OCI-LY3 (cell line): Measurements from ENCODE around the gene SPAG9.
A peak's percentile ranks its signal among the peaks of the same experiment; 100 is the strongest.

Experiments used
- H2AFZ ChIP-seq: fragments of 200-600, 300-600 bp; shearing (Covaris generic); 2 replicates; pipeline ENCODE4 v1.6.0; 2014; ENCODE audit warnings: antibody characterized with exemption, low read depth, low read length
- H3K27ac ChIP-seq: fragments of 200-600, 300-600 bp; sonication (generic); 2 replicates; pipeline ENCODE4 v1.5.1; 2014; ENCODE audit warnings: mild to moderate bottlenecking, low read length, moderate library complexity, mixed read lengths
- H3K27me3 ChIP-seq: fragments of 200-600, 300-600 bp; sonication (generic); 2 replicates; pipeline ENCODE4 v1.6.1; 2014; ENCODE audit warnings: low read depth, low read length, mixed read lengths
- H3K36me3 ChIP-seq: fragments of 200-600, 300-600 bp; sonication (generic); replicated peaks from 2 replicates; pipeline ENCODE3; 2014; ENCODE audit warnings: low read depth, low read length, mixed read lengths
- H3K4me1 ChIP-seq: fragments of 300-600, 200-600 bp; sonication (generic); 2 replicates; pipeline ENCODE4 v1.6.1; 2014; ENCODE audit warnings: low read length, mixed read lengths
- H3K4me2 ChIP-seq: fragments of 200-600, 300-600 bp; sonication (generic); 2 replicates; pipeline ENCODE4 v1.6.1; 2014; ENCODE audit warnings: low read length, mixed read lengths
- H3K4me3 ChIP-seq: fragments of 300-600, 200-600 bp; sonication (generic); 2 replicates; pipeline ENCODE4 v1.5.1; 2014; ENCODE audit warnings: antibody characterized with exemption, mild to moderate bottlenecking, low read length, moderate library complexity
- H3K79me2 ChIP-seq: fragments of 300-600, 200-600 bp; shearing (Covaris generic); 2 replicates; pipeline ENCODE4 v1.6.1; 2014; ENCODE audit warnings: mild to moderate bottlenecking, low read length, mixed read lengths
- H3K9ac ChIP-seq: fragments of 300-600, 200-600 bp; shearing (Covaris generic); 2 replicates; pipeline ENCODE4 v1.6.0; 2014; ENCODE audit warnings: mild to moderate bottlenecking, low read length, moderate library complexity
- H3K9me3 ChIP-seq: fragments of 200-600, 300-600 bp; shearing (Covaris generic); 2 replicates; pipeline ENCODE4 v1.6.1; 2014; ENCODE audit warnings: low read length, mixed read lengths; ENCODE audit not compliant: insufficient read depth
- H4K20me1 ChIP-seq: fragments of 200-600, 300-600 bp; sonication (generic); 2 replicates; pipeline ENCODE4 v1.6.1; 2016; ENCODE audit warnings: low read length, mixed read lengths; ENCODE audit not compliant: insufficient read depth
- CTCF ChIP-seq: fragments of 200-600, 300-600 bp; sonication (generic); IDR thresholded peaks from 2 replicates; pipeline ENCODE4 v1.5.1; 2014; ENCODE audit warnings: antibody characterized with exemption, low read length, low read depth
- EZH2phosphoT487 ChIP-seq: fragments of 200-600 bp; shearing (Covaris generic); IDR thresholded peaks from 2 replicates; pipeline ENCODE4 v1.6.1; 2018; ENCODE audit warnings: antibody characterized with exemption, mixed run types, low read depth

Gene SPAG9

GRCh38 chr17:51057534-51057933, 63.1 kb downstream of the SPAG9 start:
- Histone ChIP-seq H3K9me3 (no peaks in the 10 kb centered on the region), H3K4me1 (peaks cover 11% of the 10 kb centered on the region), H2AFZ (no peak overlapping the region), H3K4me3 (no peak overlapping the region), H4K20me1 (0 out of 2 replicates have a peak, but pooled peaks cover 6% of the 10 kb centered on the region), H3K4me2 (no peak overlapping the region), H3K27me3 (no peaks in the 10 kb centered on the region), H3K36me3 (peaks cover 2% of the 10 kb centered on the region), H3K79me2 (no peaks in the 10 kb centered on the region), H3K9ac (no peak overlapping the region), H3K27ac (no peak overlapping the region)
- TF ChIP-seq EZH2phosphoT487 (no peak), CTCF (no peak)

GRCh38 chr17:51056813-51057510, 63.7 kb downstream of the SPAG9 start:
- Histone ChIP-seq H3K27me3 (no peaks in the 10 kb centered on the region), H3K4me1 (peaks cover 11% of the 10 kb centered on the region), H4K20me1 (0 out of 2 replicates have a peak, but pooled peaks cover 6% of the 10 kb centered on the region), H3K9ac (no peak overlapping the region), H3K79me2 (no peaks in the 10 kb centered on the region), H3K9me3 (no peaks in the 10 kb centered on the region), H3K4me2 (no peak overlapping the region), H3K27ac (no peak overlapping the region), H3K36me3 (peaks cover 2% of the 10 kb centered on the region), H3K4me3 (no peak overlapping the region), H2AFZ (no peak overlapping the region)
- no peak for TF ChIP-seq EZH2phosphoT487
- TF ChIP-seq CTCF: peak; percentile 73

- H3K4me3 ChIP-seq: no peak overlapping the region
- peaks cover 25% of the 10 kb centered on the region for H3K4me1 ChIP-seq
- no peak overlapping the region for H3K9ac ChIP-seq
- TF ChIP-seq EZH2phosphoT487 (no peak), CTCF (no peak)
- no peak overlapping the region for H3K27ac ChIP-seq
- no peaks in the 10 kb centered on the region for H3K27me3 ChIP-seq
- no peaks in the 10 kb centered on the region for H3K9me3 ChIP-seq
- H3K4me2 ChIP-seq: no peak overlapping the region
- H2AFZ ChIP-seq: no peak overlapping the region
- peaks cover 10% of the 10 kb centered on the region for H4K20me1 ChIP-seq
- H3K79me2 ChIP-seq: no peaks in the 10 kb centered on the region
- peaks cover 2% of the 10 kb centered on the region for H3K36me3 ChIP-seq
Measured at GRCh38 chr17:51054748-51055147, 65.9 kb downstream of the SPAG9 start.

GRCh38 chr17:51052235-51052634, 68.4 kb downstream of the SPAG9 start:
- no peak overlapping the region for H3K9ac ChIP-seq
- H3K27me3 ChIP-seq: no peaks in the 10 kb centered on the region
- no peak overlapping the region for H3K4me3 ChIP-seq
- no peaks in the 10 kb centered on the region for H3K9me3 ChIP-seq
- H3K4me2 ChIP-seq: no peak overlapping the region
- H2AFZ ChIP-seq: no peak overlapping the region
- H3K36me3 ChIP-seq: peaks cover 2% of the 10 kb centered on the region
- H4K20me1 ChIP-seq: peaks cover 10% of the 10 kb centered on the region
- H3K4me1 ChIP-seq: peaks cover 25% of the 10 kb centered on the region
- H3K79me2 ChIP-seq: no peaks in the 10 kb centered on the region
- H3K27ac ChIP-seq: no peak overlapping the region
- TF ChIP-seq EZH2phosphoT487: no peak
- no peak for TF ChIP-seq CTCF
